Smooth muscle cell (in vitro differentiated cells): Measurements from ENCODE around the gene STAC2. TPM values are rescaled to one million over a fixed set of nuclear protein-coding genes. Genes with fewer than 3 reads are reported as not detected.

ENCODE experiments used
- DNase-seq: peaks from one replicate; lab custom pipeline; 2025; ENCODE audit not compliant: unreplicated experiment; lab: John Stamatoyannopoulos, UW
- H2AFZ ChIP-seq: fragments of 200-600 bp; sonication (generic); 2 replicates; pipeline ENCODE4 v1.6.0; 2016; ENCODE audit warnings: antibody characterized with exemption, low read depth, mild to moderate bottlenecking
- H3F3A ChIP-seq: fragments of 200-600 bp; sonication (generic); 2 replicates; pipeline ENCODE4 v1.6.0; 2017; ENCODE audit warnings: antibody characterized with exemption, low read depth
- H3K27ac ChIP-seq: fragments of 200-600 bp; sonication (generic); 2 replicates; pipeline ENCODE4 v1.5.1; 2016; ENCODE audit warnings: low read depth, mild to moderate bottlenecking
- H3K27me3 ChIP-seq: fragments of 200-600 bp; sonication (generic); 2 replicates; pipeline ENCODE4 v1.6.1; 2016; ENCODE audit warnings: low read depth, mild to moderate bottlenecking
- H3K36me3 ChIP-seq: fragments of 200-600 bp; sonication (generic); 2 replicates; pipeline ENCODE4 v1.5.1; 2016; ENCODE audit warnings: low read depth
- H3K4me1 ChIP-seq: fragments of 200-600 bp; sonication (generic); 2 replicates; pipeline ENCODE4 v1.5.1; 2016; ENCODE audit warnings: low read depth
- H3K4me2 ChIP-seq: fragments of 200-600 bp; sonication (generic); 2 replicates; pipeline ENCODE4 v1.6.0; 2016; ENCODE audit warnings: mild to moderate bottlenecking
- H3K4me3 ChIP-seq: fragments of 200-600 bp; sonication (generic); 2 replicates; pipeline ENCODE4 v1.5.1; 2016; ENCODE audit warnings: mild to moderate bottlenecking
- H3K79me2 ChIP-seq: fragments of 200-600 bp; sonication (generic); 2 replicates; pipeline ENCODE4 v1.6.0; 2016; ENCODE audit warnings: low read depth, mild to moderate bottlenecking
- H3K9ac ChIP-seq: fragments of 200-600 bp; sonication (generic); 2 replicates; pipeline ENCODE4 v1.6.0; 2016; ENCODE audit warnings: low read depth
- H3K9me3 ChIP-seq: fragments of 200-600 bp; sonication (generic); replicated peaks from 2 replicates; pipeline ENCODE4 v1.5.1; 2016; ENCODE audit warnings: low read depth
- H4K20me1 ChIP-seq: fragments of 200-600 bp; sonication (generic); 2 replicates; pipeline ENCODE4 v1.6.0; 2016; ENCODE audit warnings: low read depth
- WGBS: methylation state at CpG from one replicate; pipeline ENCODE4 v1.1.7; 2016; ENCODE audit warnings: low lambda C conversion rate; 5-methylcytosine and 5-hydroxymethylcytosine counted together
- polyA plus RNA-seq: library from polyadenylated mRNA; unstranded; fragments of >200 nt; fragmentation: Nextera tagmentation; extraction: Ambion mirVana; gene quantifications from 2 replicates; pipeline ENCODE4 v1.2.1, GENCODE V29; 2016
- total RNA-seq: library from RNA; depleted of rRNA; stranded (reverse); fragments of >200 nt; gene quantifications from 2 replicates; pipeline ENCODE4 v1.2.3, GENCODE V29; 2014
- TF ChIP-seq, protein P1 (sequence below): fragments of 200-600 bp; sonication (generic); IDR thresholded peaks from 2 replicates; pipeline ENCODE4 v1.5.1; 2017; ENCODE audit warnings: borderline replicate concordance, mild to moderate bottlenecking, antibody characterized with exemption; ENCODE audit not compliant: insufficient read depth, poor library complexity, severe bottlenecking

STAC2 gene
- total and polyA plus RNA-seq, 2 experiments from 2014 or later = 0.09 to 0.32 TPM

DNA sequence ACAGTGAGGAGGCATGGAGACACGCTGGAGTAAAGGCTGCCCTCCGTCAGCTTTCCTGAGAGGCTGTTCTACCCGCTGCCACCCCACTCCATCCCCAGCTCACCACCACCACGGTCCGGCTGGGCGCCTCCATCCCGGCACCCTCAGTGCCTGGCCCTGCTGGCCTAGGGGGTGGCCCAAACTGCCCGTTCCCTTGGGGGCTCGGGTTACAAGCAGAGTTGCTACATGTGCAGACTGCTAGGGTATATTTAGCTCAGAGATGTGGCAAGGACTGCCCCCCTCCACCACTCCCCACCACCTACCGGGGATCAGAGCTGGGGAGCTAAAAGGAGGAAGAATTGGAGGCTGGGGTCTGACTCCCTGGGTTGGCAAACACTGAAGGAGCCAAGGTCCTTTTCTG lies 32.4 kb downstream of the STAC2 start:
- no peak overlapping the region for H3K4me3 ChIP-seq
- no peak overlapping the region for H3K9ac ChIP-seq
- H2AFZ ChIP-seq = no peak overlapping the region
- peaks cover 23% of the 10 kb centered on the region for H3K4me1 ChIP-seq
- WGBS = 87% methylated on average over 10 of the region's 10 CpGs
- no peak for DNase-seq
- H4K20me1 ChIP-seq = peaks cover 18% of the 10 kb centered on the region
- no peaks in the 10 kb centered on the region for H3K9me3 ChIP-seq
- TF ChIP-seq, protein P1, sequence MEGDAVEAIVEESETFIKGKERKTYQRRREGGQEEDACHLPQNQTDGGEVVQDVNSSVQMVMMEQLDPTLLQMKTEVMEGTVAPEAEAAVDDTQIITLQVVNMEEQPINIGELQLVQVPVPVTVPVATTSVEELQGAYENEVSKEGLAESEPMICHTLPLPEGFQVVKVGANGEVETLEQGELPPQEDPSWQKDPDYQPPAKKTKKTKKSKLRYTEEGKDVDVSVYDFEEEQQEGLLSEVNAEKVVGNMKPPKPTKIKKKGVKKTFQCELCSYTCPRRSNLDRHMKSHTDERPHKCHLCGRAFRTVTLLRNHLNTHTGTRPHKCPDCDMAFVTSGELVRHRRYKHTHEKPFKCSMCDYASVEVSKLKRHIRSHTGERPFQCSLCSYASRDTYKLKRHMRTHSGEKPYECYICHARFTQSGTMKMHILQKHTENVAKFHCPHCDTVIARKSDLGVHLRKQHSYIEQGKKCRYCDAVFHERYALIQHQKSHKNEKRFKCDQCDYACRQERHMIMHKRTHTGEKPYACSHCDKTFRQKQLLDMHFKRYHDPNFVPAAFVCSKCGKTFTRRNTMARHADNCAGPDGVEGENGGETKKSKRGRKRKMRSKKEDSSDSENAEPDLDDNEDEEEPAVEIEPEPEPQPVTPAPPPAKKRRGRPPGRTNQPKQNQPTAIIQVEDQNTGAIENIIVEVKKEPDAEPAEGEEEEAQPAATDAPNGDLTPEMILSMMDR = no peak
- no peak overlapping the region for H3K4me2 ChIP-seq
- H3K36me3 ChIP-seq = no peaks in the 10 kb centered on the region
- H3K27me3 ChIP-seq = no peaks in the 10 kb centered on the region
- peaks cover 19% of the 10 kb centered on the region for H3K79me2 ChIP-seq
- H3F3A ChIP-seq = peaks cover 3% of the 10 kb centered on the region
- H3K27ac ChIP-seq = no peak overlapping the region

GRCh38 chr17:39192901-39193300 lies 32.8 kb downstream of the STAC2 start:
- TF ChIP-seq, protein P1 = no peak
- Histone ChIP-seq H4K20me1 (peaks cover 18% of the 10 kb centered on the region), H3K27ac (no peak overlapping the region), H3K4me2 (no peak overlapping the region), H3K27me3 (no peaks in the 10 kb centered on the region), H3K9ac (no peak overlapping the region), H3K4me3 (no peak overlapping the region), H3F3A (peaks cover 3% of the 10 kb centered on the region), H3K36me3 (no peaks in the 10 kb centered on the region), H3K79me2 (peaks cover 19% of the 10 kb centered on the region), H2AFZ (no peak overlapping the region), H3K9me3 (no peaks in the 10 kb centered on the region), H3K4me1 (peaks cover 19% of the 10 kb centered on the region)
- WGBS = 99% methylated on average over 11 of the region's 16 CpGs
- no peak for DNase-seq

- 97% methylated on average over 9 of the region's 9 CpGs for WGBS
Measured at GRCh38 chr17:39191750-39192510, 33.8 kb downstream of the STAC2 start.

More at GRCh38 chr17:39191750-39192510, 33.8 kb downstream of the STAC2 start:
- Histone ChIP-seq H3K79me2 (peaks cover 16% of the 10 kb centered on the region), H3F3A (peaks cover 3% of the 10 kb centered on the region), H3K9me3 (no peaks in the 10 kb centered on the region), H3K4me2 (no peak overlapping the region), H3K27ac (no peak overlapping the region), H3K36me3 (no peaks in the 10 kb centered on the region), H2AFZ (no peak overlapping the region), H3K9ac (no peak overlapping the region), H4K20me1 (peaks cover 18% of the 10 kb centered on the region), H3K4me3 (no peak overlapping the region), H3K27me3 (no peaks in the 10 kb centered on the region), H3K4me1 (peaks cover 17% of the 10 kb centered on the region)
- TF ChIP-seq, protein P1 = no peak
- no peak for DNase-seq
